UCSD-AML1 (cell line): Measurements from ENCODE around the gene KIF26B.
A peak's percentile ranks its signal among the peaks of the same experiment; 100 is the strongest.
"Not testable (repeated sequence)": the region's sequence is repeated elsewhere in the genome, so short reads cannot be mapped to it uniquely, and the experiment has no call there.

Experiments
- DNase-seq: peaks from one replicate; lab custom pipeline; 2025; ENCODE audit not compliant: unreplicated experiment; lab: John Stamatoyannopoulos, UW

The KIF26B gene

DNA sequence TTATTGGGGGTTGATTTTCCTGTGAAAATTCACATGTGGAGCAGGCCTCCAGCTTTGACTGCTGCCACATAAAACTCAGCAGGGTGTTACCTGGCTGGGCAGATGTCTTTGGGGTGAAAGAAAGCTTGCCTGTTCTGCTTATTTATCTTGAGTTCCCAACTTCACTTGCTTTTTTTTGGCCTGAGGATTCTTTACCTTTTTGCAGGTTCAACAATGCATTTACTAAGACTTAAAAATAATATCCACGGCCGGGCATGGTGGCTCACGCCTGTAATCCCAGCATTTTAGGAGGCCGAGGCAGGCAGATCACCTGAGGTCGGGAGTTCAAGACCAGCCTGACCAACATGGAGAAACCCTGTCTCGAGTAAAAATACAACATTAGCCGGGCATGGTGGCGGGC, 509.1 kb downstream of the KIF26B start:
- no peak for DNase-seq

DNA sequence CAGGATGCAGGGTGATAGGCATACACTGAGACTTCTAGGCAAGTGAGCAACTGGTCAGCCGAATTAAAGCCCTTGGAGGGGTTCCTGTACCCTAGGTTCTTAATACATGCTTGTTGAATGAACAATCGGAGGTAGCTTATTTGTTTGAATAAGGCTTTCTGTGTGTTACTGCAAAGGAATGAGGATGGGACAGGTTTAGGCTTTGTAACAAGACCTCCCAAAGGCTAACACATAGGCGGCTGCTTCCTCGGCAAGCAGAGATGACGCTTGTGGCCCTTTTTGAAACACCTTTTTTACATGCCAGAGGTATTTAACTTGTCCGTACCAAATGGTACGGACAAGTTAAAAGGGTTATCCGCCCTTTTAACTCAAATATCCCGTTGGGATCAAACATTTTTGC, 511.6 kb downstream of the KIF26B start:
- no peak for DNase-seq

DNA sequence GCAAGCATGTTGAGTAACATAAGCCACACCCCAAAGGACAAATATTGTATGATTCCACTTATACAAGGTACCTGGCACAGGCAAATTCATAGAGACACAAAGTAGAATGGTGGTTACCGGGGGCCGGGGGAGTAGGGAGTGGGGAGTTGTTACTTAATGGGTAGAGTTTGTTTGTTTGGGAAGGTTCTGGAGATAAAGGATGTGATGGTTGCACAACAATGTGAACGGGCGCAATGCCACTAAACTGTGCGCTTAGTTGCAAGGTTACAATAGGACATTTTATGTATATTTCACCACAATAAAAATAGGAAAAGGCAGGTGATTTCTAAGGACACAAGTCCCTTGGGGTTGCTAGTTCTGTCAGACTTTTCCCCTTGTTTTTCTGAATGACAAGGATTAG, 516.6 kb downstream of the KIF26B start:
- no peak for DNase-seq

- no peak for DNase-seq
Measured at GRCh38 chr1:245671966-245672767, 517.4 kb downstream of the KIF26B start.

DNA sequence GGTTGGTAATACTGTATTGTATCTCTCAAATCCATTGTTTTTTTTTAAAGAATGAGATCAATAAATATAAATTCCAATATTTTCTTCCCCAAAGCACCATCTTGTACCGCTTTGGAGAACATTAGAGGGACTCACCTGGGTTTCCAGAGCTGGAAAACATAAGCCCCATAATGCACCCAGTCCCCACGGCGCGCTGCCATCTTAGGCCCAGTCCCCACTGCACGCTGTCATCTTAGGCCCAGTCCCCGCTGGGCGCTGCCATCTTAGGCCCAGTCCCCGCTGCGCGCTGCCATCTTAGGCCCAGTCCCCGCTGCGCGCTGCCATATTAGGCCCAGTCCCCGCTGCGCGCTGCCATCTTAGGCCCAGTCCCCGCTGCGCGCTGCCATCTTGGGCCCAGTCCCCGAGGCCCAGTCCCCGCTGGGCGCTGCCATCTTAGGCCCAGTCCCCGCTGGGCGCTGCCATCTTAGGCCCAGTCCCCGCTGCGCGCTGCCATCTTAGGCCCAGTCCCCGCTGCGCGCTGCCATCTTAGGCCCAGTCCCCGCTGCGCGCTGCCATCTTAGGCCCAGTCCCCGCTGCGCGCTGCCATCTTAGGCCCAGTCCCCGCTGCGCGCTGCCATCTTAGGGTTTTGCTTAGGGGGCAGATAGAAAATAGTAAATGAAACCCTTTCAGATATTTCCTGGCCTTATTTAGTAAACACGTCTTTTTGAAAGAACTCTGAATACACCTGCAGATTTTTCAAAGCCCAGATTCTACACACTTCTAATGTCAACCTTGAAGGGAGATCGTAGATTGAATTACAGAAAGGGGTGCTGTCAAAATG, 518.3 kb downstream of the KIF26B start:
- DNase-seq: not testable (repeated sequence)

DNA sequence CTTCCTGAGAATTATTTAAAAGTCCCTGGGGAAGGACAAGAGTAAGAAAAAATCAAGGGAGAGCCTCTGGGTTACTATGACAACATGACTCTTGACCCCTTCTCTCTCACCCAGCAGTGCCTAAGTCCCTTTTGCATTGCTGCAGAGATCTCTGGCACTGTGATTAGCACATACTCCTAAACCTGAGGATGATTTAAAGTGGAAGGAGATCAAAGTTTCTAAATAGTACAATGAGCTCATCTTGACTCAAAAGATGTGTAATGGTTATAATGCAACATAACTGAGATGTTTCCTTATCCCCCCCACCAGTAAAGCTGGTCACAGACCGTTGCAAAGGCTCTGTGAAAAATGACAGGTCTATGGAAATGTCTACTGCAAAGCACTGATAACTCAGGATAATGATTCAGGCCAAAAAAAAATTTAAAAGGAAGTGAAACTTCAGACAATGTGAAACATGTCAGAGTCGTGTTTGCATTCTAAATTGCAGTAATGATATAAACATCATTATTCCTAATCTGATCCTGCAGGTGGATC, 519.2 kb downstream of the KIF26B start:
- no peak for DNase-seq

DNA sequence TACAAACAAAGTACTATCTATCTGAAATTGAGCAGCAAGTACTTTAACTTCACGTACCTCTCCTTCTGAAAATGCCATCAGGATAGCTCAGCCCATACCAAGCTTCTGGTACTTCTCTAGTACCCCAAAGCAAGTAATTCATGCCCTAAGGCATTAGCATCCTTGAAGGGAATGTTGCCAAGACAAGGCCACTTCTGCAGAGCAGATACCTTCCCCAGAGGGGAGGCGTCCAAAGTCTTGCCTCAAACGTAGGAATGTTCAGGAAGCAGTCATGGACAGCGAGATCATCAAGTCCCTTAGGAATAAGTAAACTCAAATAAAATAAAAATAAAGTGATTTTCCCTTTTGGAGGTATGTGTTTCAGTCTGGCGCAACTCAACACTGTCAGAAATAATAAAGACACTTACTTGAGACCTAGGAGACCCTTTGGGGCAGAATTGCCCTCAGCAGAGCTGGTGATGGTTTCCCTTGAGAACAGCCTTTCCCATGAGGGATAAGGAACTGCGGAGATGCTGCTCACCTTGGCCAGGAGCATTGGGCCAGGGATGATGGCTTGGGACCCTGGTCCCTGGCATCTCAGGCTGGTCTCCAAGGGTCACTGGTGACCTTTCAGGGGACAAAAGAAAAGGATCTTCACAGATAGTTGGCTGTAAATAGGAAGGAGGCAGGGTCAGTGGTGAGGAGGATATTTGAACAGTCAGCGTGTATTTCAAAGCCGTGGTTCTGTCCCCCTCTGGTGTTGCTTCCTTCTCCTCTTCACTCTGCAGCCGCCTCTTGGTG, 522.9 kb downstream of the KIF26B start:
- no peak for DNase-seq

- DNase-seq: no peak
Measured at GRCh38 chr1:245678860-245679411, 524.2 kb downstream of the KIF26B start.

- peak; percentile 20 for DNase-seq
Measured at GRCh38 chr1:245679821-245680780, 525.3 kb downstream of the KIF26B start.

DNA sequence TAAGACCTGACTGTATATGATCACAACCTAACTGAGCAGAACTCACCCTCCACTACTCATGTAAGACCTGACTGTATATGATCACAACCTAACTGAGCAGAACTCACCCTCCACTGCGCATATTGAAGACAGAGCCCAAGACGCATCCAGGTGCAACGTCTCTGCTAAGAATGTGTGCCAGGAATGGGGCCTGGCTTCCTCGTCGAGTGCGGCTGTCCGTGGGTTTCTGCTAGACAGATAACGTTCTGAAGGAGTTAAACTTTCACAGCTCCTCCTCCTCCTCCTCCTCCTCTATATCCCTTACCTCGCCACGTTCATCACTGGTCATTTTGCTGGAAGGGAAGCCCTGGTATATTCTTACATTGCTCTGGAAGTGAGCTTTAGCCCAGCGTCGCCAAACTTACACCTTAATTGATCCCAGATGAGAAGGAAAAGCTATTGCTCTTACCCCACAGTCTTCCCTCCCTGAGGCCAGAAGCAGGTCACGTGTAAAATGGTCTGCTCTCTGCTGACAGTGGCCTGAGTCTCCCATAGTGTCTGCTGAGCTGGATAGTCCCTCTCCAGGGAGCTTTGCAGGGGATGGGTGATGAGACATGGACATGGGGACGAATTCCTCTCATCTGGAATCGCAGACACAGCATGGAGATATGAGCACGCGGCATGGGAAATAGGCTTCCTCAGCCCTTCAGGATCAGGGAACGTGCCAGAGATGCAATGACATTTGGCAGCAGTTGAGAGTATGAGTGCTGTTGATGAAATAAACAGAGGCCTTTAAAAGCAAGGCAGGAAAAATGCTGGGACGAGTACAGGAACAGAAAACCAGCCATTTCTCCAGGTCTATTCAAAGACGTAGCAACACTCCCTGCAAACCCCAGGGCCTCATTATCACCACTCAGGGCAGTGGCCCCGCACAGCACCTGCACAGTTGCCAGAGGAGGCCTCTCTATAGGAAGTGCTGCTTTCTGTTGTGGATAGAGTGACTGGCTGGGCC, 528.1 kb downstream of the KIF26B start:
- DNase-seq: no peak

DNA sequence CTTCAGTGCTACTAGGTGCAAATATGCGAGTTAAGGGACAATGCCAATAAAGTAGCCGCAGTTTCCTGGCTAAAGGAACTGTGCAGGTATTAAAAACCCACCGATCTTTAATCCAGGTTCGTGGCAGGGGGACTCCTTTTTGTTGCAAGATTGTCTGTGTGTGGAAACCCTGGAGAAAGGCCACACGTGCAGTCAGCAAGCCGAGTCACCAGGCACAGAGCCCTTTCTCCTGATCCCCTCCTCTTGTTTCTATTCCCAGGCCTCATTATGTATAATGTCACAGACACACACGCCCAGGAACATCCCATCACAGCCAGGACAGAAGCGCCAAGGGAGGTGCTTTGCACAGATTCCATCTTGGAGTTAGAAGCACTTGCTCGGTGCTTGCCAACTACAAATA, 528.9 kb downstream of the KIF26B start:
- DNase-seq: no peak

DNA sequence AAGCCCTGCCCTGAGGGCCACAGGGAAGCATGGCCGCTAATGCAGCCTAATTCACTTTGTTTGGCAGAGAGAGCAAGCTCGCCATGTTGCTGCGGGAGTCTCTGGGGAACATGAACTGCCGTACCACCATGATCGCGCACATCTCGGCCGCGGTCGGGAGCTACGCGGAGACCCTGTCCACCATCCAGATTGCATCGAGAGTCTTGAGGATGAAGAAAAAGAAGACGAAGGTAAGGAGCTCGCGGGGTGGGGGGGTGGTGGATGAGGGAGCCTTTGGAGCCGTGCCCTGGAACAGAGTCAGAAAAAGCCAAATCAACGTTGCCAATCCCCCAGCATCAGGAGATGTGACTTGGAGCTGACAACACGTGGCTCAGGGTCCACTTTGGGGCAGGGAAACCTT, 529.4 kb downstream of the KIF26B start:
- DNase-seq: no peak

- DNase-seq: no peak
Measured at GRCh38 chr1:245684571-245684970, 529.8 kb downstream of the KIF26B start.

DNA sequence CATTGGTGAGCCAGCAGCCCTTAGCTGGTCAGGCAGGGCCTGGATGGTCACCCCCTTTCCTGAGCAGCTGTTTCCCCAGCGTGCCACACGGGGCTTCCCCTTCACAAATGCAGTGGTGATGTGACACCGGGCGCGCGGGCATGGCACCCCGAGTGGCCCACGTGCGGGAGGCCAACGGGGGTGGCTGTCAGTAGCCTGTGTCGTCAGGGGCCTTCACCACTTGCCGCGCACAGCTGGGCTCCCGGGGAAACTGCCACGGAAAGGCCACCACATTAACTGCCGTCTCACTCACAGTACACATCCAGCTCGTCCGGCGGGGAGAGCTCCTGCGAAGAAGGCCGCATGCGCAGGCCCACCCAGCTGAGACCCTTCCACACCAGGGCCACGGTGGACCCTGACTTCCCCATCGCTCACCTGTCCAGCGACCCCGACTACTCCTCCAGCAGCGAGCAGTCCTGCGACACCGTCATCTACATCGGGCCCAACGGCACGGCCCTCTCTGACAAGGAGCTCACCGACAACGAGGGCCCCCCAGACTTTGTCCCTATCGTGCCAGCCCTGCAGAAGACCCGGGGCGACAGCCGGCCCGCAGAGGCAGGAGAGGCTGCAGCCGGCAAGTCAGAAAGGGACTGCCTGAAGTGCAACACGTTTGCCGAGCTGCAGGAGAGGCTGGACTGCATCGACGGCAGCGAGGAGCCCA, 530.5 kb downstream of the KIF26B start:
- no peak for DNase-seq

GRCh38 chr1:245686006-245686405, 531.2 kb downstream of the KIF26B start:
- no peak for DNase-seq

- DNase-seq: no peak
Measured at GRCh38 chr1:245686446-245687030, 531.8 kb downstream of the KIF26B start.

GRCh38 chr1:245687152-245687635, 532.4 kb downstream of the KIF26B start:
- DNase-seq: no peak
